ENCODE results near the gene LGALS8. TPM values are rescaled to one million over a fixed set of nuclear protein-coding genes. Genes with fewer than 3 reads are reported as not detected.
"Not testable (repeated sequence)": the region's sequence is repeated elsewhere in the genome, so short reads cannot be mapped to it uniquely, and the experiment has no call there.

Gene LGALS8
- polyA plus RNA-seq, 3 donors: 70.5 to 81.9 (median 73.6) TPM

GRCh38 chr1:236578661-236579060 lies 54.9 kb downstream of the LGALS8 start:
- DNase-seq (ENCODE audit: low read depth in 3 of 3, low spot score in 2 of 3): no peak

- not testable (repeated sequence) for DNase-seq (ENCODE audit: low read depth in 3 of 3, low spot score in 2 of 3)
Measured at GRCh38 chr1:236580404-236580803, 56.6 kb downstream of the LGALS8 start.

- no peak for DNase-seq (ENCODE audit: low read depth in 3 of 3, low spot score in 2 of 3)
Measured at GRCh38 chr1:236581528-236581927, 57.7 kb downstream of the LGALS8 start.

GRCh38 chr1:236589531-236589930 lies 65.7 kb downstream of the LGALS8 start:
- no peak for DNase-seq (ENCODE audit: low read depth in 3 of 3, low spot score in 2 of 3)

- DNase-seq (ENCODE audit: low read depth in 3 of 3, low spot score in 2 of 3): no peak
Measured at GRCh38 chr1:236590553-236591150, 66.9 kb downstream of the LGALS8 start.

- no peak for DNase-seq (ENCODE audit: low read depth in 3 of 3, low spot score in 2 of 3)
Measured at GRCh38 chr1:236602171-236602570, 78.4 kb downstream of the LGALS8 start.

Other genes with a start within 250 kb of the LGALS8 start
- gene ERO1B, start 242.0 kb upstream of the LGALS8 start, polyA plus RNA-seq (ENCODE audit: insufficient read length in 3 of 3): 10 to 100 TPM; 10.7 to 13.4 (median 11.6) TPM
- gene EDARADD, start 129.7 kb upstream of the LGALS8 start, polyA plus RNA-seq (ENCODE audit: insufficient read length in 3 of 3): 1 to 10 TPM; 7.0 to 7.8 (median 7.6) TPM
- 10 to 100 TPM; 24.7 to 29.3 (median 25.1) TPM for gene HEATR1, start 80.5 kb downstream of the LGALS8 start, polyA plus RNA-seq (ENCODE audit: insufficient read length in 3 of 3)
- 1 to 10 TPM in 2 of 3 donors, under 1 TPM in 1; 0.47 to 2.1 (median 1.3) TPM for gene ACTN2, start 162.5 kb downstream of the LGALS8 start, polyA plus RNA-seq (ENCODE audit: insufficient read length in 3 of 3)

Measured in right renal cortex interstitium (tissue), 3 donors.